WTC11 (cell line): ENCODE measurements around the gene SLC9A4. TPM values are rescaled to one million over a fixed set of nuclear protein-coding genes. Genes with fewer than 3 reads are reported as not detected.

Experiments
- ATAC-seq: fragments of 200-7000 bp; cut with Tn5 transposase; 2 replicates; pipeline ENCODE4 v1.10.0; 2021; ENCODE audit warnings: mild to moderate bottlenecking, moderate library complexity
- CTCF ChIA-PET: fragments of 300-600 bp; sonication (Branson Sonifier 250); formaldehyde crosslinking; loops from one replicate; lab custom pipeline; 2021; ENCODE audit warnings: antibody characterized with exemption; lab: Charles Lee
- POLR2A ChIA-PET: fragments of 350-600 bp; sonication (Branson Sonifier 250); formaldehyde crosslinking; loops from one replicate; lab custom pipeline; 2021; ENCODE audit warnings: antibody characterized with exemption; lab: Charles Lee
- DNase-seq: peaks from one replicate; pipeline ENCODE4 v3.0.0; 2021; ENCODE audit warnings: low spot score
- H3K27ac Mint-ChIP-seq: 2 replicates; pipeline ENCODE4 v1.8.0; 2021; ENCODE audit warnings: mixed read lengths
- H3K27me3 Mint-ChIP-seq: 2 replicates; pipeline ENCODE4 v1.8.0; 2021; ENCODE audit warnings: low read depth, mild to moderate bottlenecking, moderate library complexity, mixed read lengths
- H3K36me3 Mint-ChIP-seq: 2 replicates; pipeline ENCODE4 v1.8.0; 2021; ENCODE audit warnings: mixed read lengths
- H3K4me1 Mint-ChIP-seq: 2 replicates; pipeline ENCODE4 v1.8.0; 2022; ENCODE audit warnings: mixed read lengths
- H3K4me3 Mint-ChIP-seq: 2 replicates; pipeline ENCODE4 v1.8.0; 2021; ENCODE audit warnings: mild to moderate bottlenecking, moderate library complexity, mixed read lengths
- H3K9me3 Mint-ChIP-seq: 2 replicates; pipeline ENCODE4 v1.8.0; 2021; ENCODE audit warnings: mixed read lengths
- CREB1 ChIP-seq: sonication (generic); formaldehyde crosslinking; IDR thresholded peaks from 2 replicates; pipeline ENCODE4 v1.8.0; 2023; ENCODE audit warnings: mild to moderate bottlenecking, missing genetic modification reagents
- E2F5 ChIP-seq: sonication (generic); formaldehyde crosslinking; IDR thresholded peaks from 2 replicates; pipeline ENCODE4 v1.8.1; 2022; ENCODE audit warnings: mild to moderate bottlenecking, moderate library complexity, missing genetic modification reagents
- EMX1 ChIP-seq: fragments of 250-450 bp; sonication (Bioruptor Pico); IDR thresholded peaks from 2 replicates; pipeline ENCODE4 v1.8.0; 2021; ENCODE audit warnings: mild to moderate bottlenecking
- ESRRA ChIP-seq: sonication (generic); formaldehyde crosslinking; IDR thresholded peaks from 2 replicates; pipeline ENCODE4 v1.8.1; 2022; ENCODE audit warnings: mild to moderate bottlenecking, missing genetic modification reagents, borderline replicate concordance
- FOXJ3 ChIP-seq: sonication (generic); formaldehyde crosslinking; IDR thresholded peaks from 2 replicates; pipeline ENCODE4 v1.9.0; 2021; ENCODE audit warnings: missing genetic modification reagents, mild to moderate bottlenecking, borderline replicate concordance
- FOXK1 ChIP-seq: sonication (generic); formaldehyde crosslinking; IDR thresholded peaks from 2 replicates; pipeline ENCODE4 v1.8.0; 2022; ENCODE audit warnings: mild to moderate bottlenecking, moderate library complexity, missing genetic modification reagents
- GABPB1 ChIP-seq: sonication (generic); formaldehyde crosslinking; IDR thresholded peaks from 2 replicates; pipeline ENCODE4 v1.8.1; 2023; ENCODE audit warnings: mild to moderate bottlenecking, missing genetic modification reagents
- KAT7 ChIP-seq: sonication (generic); formaldehyde crosslinking; IDR thresholded peaks from 2 replicates; pipeline ENCODE4 v1.8.1; 2023; ENCODE audit warnings: missing genetic modification reagents, mild to moderate bottlenecking, borderline replicate concordance
- MAX ChIP-seq: sonication (generic); formaldehyde crosslinking; IDR thresholded peaks from 2 replicates; pipeline ENCODE4 v1.8.0; 2022; ENCODE audit warnings: mild to moderate bottlenecking, missing genetic modification reagents
- MYBL2 ChIP-seq: sonication (generic); formaldehyde crosslinking; IDR thresholded peaks from 2 replicates; pipeline ENCODE4 v1.8.1; 2023; ENCODE audit warnings: mild to moderate bottlenecking, moderate library complexity, missing genetic modification reagents
- NFATC4 ChIP-seq: fragments of 250-450 bp; sonication (Bioruptor Pico); IDR thresholded peaks from 2 replicates; pipeline ENCODE4 v1.9.0; 2021; ENCODE audit warnings: mild to moderate bottlenecking
- NFE2L1 ChIP-seq: sonication (generic); formaldehyde crosslinking; IDR thresholded peaks from 2 replicates; pipeline ENCODE4 v1.8.1; 2023; ENCODE audit warnings: missing genetic modification reagents
- NFYB ChIP-seq: sonication (generic); formaldehyde crosslinking; conservative IDR thresholded peaks from 2 replicates; pipeline ENCODE4 v1.8.0; 2022; ENCODE audit warnings: low read depth, missing genetic modification reagents
- NR2C2 ChIP-seq: sonication (generic); formaldehyde crosslinking; IDR thresholded peaks from 2 replicates; pipeline ENCODE4 v1.8.0; 2022; ENCODE audit warnings: mild to moderate bottlenecking, missing genetic modification reagents
- NR3C1 ChIP-seq: sonication (generic); formaldehyde crosslinking; conservative IDR thresholded peaks from 2 replicates; pipeline ENCODE4 v1.8.1; 2023; ENCODE audit warnings: low read depth, mild to moderate bottlenecking, missing genetic modification reagents
- PRRX2 ChIP-seq: fragments of 250-450 bp; sonication (Bioruptor Pico); IDR thresholded peaks from 2 replicates; pipeline ENCODE4 v1.8.0; 2021; ENCODE audit warnings: mild to moderate bottlenecking
- ZNF232 ChIP-seq: sonication (generic); formaldehyde crosslinking; IDR thresholded peaks from 2 replicates; pipeline ENCODE4 v1.8.0; 2022; ENCODE audit warnings: mild to moderate bottlenecking, missing genetic modification reagents
- ZNF671 ChIP-seq: fragments of 250-450 bp; sonication (Bioruptor Pico); IDR thresholded peaks from 2 replicates; pipeline ENCODE4 v1.8.0; 2021; ENCODE audit warnings: mild to moderate bottlenecking
- ZSCAN18 ChIP-seq: fragments of 250-450 bp; sonication (Bioruptor Pico); IDR thresholded peaks from 2 replicates; pipeline ENCODE4 v2.1.2; 2022; ENCODE audit warnings: mild to moderate bottlenecking, moderate library complexity
- total RNA-seq: library from RNA; stranded (reverse); gene quantifications from 3 replicates; pipeline ENCODE4 v1.2.3, GENCODE V29; 2021
- TF ChIP-seq, protein P1 (sequence below): fragments of 200-600 bp; IDR thresholded peaks from 2 replicates; pipeline ENCODE4 v1.8.0; 2022; ENCODE audit warnings: antibody characterized with exemption
- TF ChIP-seq, protein P2 (sequence below): sonication (generic); formaldehyde crosslinking; IDR thresholded peaks from 2 replicates; pipeline ENCODE4 v1.8.0; 2023; ENCODE audit warnings: missing genetic modification reagents

The SLC9A4 gene
- total RNA-seq, 1 experiment from 2014 or later: 0.11 TPM

GRCh38 chr2:102484310-102485061 is 11.5 kb downstream of the SLC9A4 start:
- H3K27ac Mint-ChIP-seq: no peak overlapping the region
- H3K4me3 Mint-ChIP-seq: no peak overlapping the region
- POLR2A ChIA-PET: no interaction called here
- H3K27me3 Mint-ChIP-seq: no peaks in the 10 kb centered on the region
- CTCF ChIA-PET: interaction anchor here (0.5 to 1.9 kb wide), 2 partner anchors 11 to 56 kb away, joined by 6 to 11 read pairs; partner anchors contain the start of gene SLC9A4
- ATAC-seq: peak; percentile 50
- DNase-seq: no peak
- peaks cover 3% of the 10 kb centered on the region; the same call in 1 of the 2 replicates for H3K9me3 Mint-ChIP-seq
- no peaks in the 10 kb centered on the region for H3K36me3 Mint-ChIP-seq
- H3K4me1 Mint-ChIP-seq: peaks cover 28% of the 10 kb centered on the region
- TF ChIP-seq ZNF671 (CRISPR knock-in tag) (no peak), PRRX2 (CRISPR knock-in tag) (no peak), MYBL2 (CRISPR knock-in tag) (no peak), NFYB (CRISPR knock-in tag) (no peak), NR2C2 (CRISPR knock-in tag) (no peak), ZSCAN18 (CRISPR knock-in tag) (no peak), ESRRA (no peak), NFE2L1 (no peak), ZNF232 (CRISPR knock-in tag) (no peak), CREB1 (no peak), FOXJ3 (CRISPR knock-in tag) (no peak), EMX1 (CRISPR knock-in tag) (no peak), KAT7 (CRISPR knock-in tag) (no peak)
- TF ChIP-seq, protein P1, sequence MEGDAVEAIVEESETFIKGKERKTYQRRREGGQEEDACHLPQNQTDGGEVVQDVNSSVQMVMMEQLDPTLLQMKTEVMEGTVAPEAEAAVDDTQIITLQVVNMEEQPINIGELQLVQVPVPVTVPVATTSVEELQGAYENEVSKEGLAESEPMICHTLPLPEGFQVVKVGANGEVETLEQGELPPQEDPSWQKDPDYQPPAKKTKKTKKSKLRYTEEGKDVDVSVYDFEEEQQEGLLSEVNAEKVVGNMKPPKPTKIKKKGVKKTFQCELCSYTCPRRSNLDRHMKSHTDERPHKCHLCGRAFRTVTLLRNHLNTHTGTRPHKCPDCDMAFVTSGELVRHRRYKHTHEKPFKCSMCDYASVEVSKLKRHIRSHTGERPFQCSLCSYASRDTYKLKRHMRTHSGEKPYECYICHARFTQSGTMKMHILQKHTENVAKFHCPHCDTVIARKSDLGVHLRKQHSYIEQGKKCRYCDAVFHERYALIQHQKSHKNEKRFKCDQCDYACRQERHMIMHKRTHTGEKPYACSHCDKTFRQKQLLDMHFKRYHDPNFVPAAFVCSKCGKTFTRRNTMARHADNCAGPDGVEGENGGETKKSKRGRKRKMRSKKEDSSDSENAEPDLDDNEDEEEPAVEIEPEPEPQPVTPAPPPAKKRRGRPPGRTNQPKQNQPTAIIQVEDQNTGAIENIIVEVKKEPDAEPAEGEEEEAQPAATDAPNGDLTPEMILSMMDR: no peak
- TF ChIP-seq, protein P2, sequence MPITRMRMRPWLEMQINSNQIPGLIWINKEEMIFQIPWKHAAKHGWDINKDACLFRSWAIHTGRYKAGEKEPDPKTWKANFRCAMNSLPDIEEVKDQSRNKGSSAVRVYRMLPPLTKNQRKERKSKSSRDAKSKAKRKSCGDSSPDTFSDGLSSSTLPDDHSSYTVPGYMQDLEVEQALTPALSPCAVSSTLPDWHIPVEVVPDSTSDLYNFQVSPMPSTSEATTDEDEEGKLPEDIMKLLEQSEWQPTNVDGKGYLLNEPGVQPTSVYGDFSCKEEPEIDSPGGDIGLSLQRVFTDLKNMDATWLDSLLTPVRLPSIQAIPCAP (CRISPR knock-in tag): no peak

DNA sequence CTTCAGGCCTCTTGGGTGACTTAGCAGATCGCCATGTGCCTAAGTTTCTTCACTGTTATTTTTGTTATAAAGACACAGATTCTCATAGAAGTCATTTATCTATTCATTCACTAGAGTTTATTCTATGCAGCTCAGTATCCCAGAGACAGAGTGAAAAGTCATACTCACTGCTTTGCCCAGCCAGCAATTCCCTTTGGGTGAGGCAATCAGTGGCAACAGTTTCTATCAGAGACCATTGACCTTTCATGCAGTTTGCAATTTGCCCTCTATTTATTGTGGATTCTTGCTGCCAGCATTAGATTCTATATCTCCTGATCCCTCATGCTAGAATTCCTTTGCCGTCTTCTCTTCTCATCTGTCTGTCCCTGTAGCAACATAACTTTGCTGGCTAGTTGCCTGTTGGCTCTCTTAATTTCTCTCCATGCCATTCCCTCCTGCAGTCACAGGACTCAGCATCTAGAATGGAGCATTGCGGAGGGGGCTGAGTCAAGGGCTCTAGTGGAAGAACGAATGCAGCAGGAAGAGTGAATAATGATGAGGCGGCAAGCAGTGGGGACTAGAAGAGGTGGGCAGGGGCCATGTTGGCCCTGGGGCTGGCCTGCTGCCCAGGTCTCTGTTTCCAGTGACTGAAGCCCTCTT is 12.2 kb downstream of the SLC9A4 start:
- POLR2A ChIA-PET: no interaction called here
- H3K27ac Mint-ChIP-seq: no peak overlapping the region; the same call in 1 of the 2 replicates
- no peak overlapping the region for H3K4me3 Mint-ChIP-seq
- TF ChIP-seq FOXJ3 (CRISPR knock-in tag): no peak
- TF ChIP-seq MAX: no peak
- no peak for TF ChIP-seq NFATC4 (CRISPR knock-in tag)
- no peak for TF ChIP-seq GABPB1
- no peak for TF ChIP-seq ESRRA
- no peak for TF ChIP-seq FOXK1 (CRISPR knock-in tag)
- TF ChIP-seq ZNF232 (CRISPR knock-in tag): no peak
- no peak for TF ChIP-seq E2F5 (CRISPR knock-in tag)
- no peak for TF ChIP-seq NR3C1 (CRISPR knock-in tag)
- TF ChIP-seq, all 79 proteins: peak for 0
- Mint-ChIP-seq H3K4me1 (peaks cover 34% of the 10 kb centered on the region), H3K9me3 (peaks cover 4% of the 10 kb centered on the region), H3K27me3 (no peaks in the 10 kb centered on the region), H3K36me3 (no peaks in the 10 kb centered on the region)
- ATAC-seq (no peak), DNase-seq (no peak)
- CTCF ChIA-PET: interaction anchor here (0.5 kb wide), 1 partner anchor 55 kb away, joined by 6 read pairs; no protein-coding TSS in a partner anchor
